Measurements from ENCODE around the gene PROM1.

DNA sequence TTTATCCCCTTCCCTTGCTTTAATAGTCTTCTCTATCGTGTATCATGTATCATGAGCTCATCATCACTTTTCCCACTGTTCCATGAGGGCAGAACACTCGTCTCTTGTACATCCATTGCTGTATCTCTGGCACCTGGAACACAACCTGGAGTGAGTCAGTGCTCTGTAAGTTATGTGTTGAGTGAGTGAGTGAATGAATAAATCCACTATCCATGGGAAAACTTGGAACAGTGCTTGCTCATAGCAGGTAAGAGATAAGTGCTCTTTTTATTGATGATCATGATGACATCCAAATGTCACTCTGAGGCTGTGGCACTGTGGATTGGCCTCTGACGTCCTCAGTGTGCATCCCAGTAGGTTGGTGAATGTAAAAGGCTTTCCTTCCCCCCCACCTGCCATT is 149.6 kb downstream of the PROM1 start:
- TF ChIP-seq, protein P1, sequence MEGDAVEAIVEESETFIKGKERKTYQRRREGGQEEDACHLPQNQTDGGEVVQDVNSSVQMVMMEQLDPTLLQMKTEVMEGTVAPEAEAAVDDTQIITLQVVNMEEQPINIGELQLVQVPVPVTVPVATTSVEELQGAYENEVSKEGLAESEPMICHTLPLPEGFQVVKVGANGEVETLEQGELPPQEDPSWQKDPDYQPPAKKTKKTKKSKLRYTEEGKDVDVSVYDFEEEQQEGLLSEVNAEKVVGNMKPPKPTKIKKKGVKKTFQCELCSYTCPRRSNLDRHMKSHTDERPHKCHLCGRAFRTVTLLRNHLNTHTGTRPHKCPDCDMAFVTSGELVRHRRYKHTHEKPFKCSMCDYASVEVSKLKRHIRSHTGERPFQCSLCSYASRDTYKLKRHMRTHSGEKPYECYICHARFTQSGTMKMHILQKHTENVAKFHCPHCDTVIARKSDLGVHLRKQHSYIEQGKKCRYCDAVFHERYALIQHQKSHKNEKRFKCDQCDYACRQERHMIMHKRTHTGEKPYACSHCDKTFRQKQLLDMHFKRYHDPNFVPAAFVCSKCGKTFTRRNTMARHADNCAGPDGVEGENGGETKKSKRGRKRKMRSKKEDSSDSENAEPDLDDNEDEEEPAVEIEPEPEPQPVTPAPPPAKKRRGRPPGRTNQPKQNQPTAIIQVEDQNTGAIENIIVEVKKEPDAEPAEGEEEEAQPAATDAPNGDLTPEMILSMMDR (IDR thresholded peaks at IDR 0.05) = no peak
- no peak for TF ChIP-seq POLR2AphosphoS5 (IDR thresholded peaks at IDR 0.05)
- TF ChIP-seq EP300 (IDR thresholded peaks at IDR 0.05) = no peak
